ENCODE results near the gene THEMIS2. TPM values are rescaled to one million over a fixed set of nuclear protein-coding genes. Genes with fewer than 3 reads are reported as not detected.

Gene THEMIS2
- total RNA-seq, 1 experiment from 2014 or later = 5.7 TPM

GRCh38 chr1:27876341-27877114 is 4.2 kb downstream of the THEMIS2 start:
- no peak overlapping the region for H3K4me3 ChIP-seq (ENCODE audit: low read length)
- H3K27me3 ChIP-seq (ENCODE audit: low read length) = no peaks in the 10 kb centered on the region
- peak overlapping the region; percentile 86 for H3K27ac ChIP-seq (ENCODE audit: low read length)
- no peak overlapping the region for H3K9ac ChIP-seq (ENCODE audit: low read length)
- no peaks in the 10 kb centered on the region for H4K20me1 ChIP-seq (ENCODE audit: low read length)
- POLR2A ChIA-PET (ENCODE audit: unreplicated experiment) = no interaction called here
- intact Hi-C loops (cut with micrococcal nuclease) = no loop called here
- no peaks in the 10 kb centered on the region for H3K9me3 ChIP-seq (ENCODE audit: low read length)
- H3K79me2 ChIP-seq (ENCODE audit: low read length) = no peaks in the 10 kb centered on the region
- no peaks in the 10 kb centered on the region for H3F3A ChIP-seq (ENCODE audit: low read length, unreplicated experiment)
- BruUV-seq (replicated peaks) = no TSS peak
- peaks cover 12% of the 10 kb centered on the region for H3K4me1 ChIP-seq (ENCODE audit: insufficient read depth, low read length)
- no peak overlapping the region for H2AFZ ChIP-seq (ENCODE audit: low read length)
- CTCF ChIA-PET = no interaction called here
- H3K9me2 ChIP-seq (replicated peaks; ENCODE audit: low read length) = no peaks in the 10 kb centered on the region
- DNase-seq (no peak), ATAC-seq (no peak)
- no peak overlapping the region for H3K4me2 ChIP-seq (ENCODE audit: low read length)
- TF ChIP-seq EZH2 (IDR thresholded peaks at IDR 0.05; ENCODE audit: low read length, unreplicated experiment) (no peak), EZH2phosphoT487 (IDR thresholded peaks at IDR 0.05; ENCODE audit: borderline replicate concordance, low read length) (no peak), CTCF (conservative IDR thresholded peaks at IDR 0.05; ENCODE audit: low read depth, low read length) (no peak)
- H3K36me3 ChIP-seq (ENCODE audit: low read depth, low read length) = no peaks in the 10 kb centered on the region

GRCh38 chr1:27877115-27877416 is 4.7 kb downstream of the THEMIS2 start:
- no TSS peak for BruUV-seq (replicated peaks)
- no peak overlapping the region for H2AFZ ChIP-seq (ENCODE audit: low read length)
- TF ChIP-seq CTCF (conservative IDR thresholded peaks at IDR 0.05; ENCODE audit: low read depth, low read length) = no peak
- TF ChIP-seq EZH2 (IDR thresholded peaks at IDR 0.05; ENCODE audit: low read length, unreplicated experiment) = no peak
- TF ChIP-seq EZH2phosphoT487 (IDR thresholded peaks at IDR 0.05; ENCODE audit: borderline replicate concordance, low read length) = no peak
- H3K4me2 ChIP-seq (ENCODE audit: low read length) = no peak overlapping the region
- H3K9ac ChIP-seq (ENCODE audit: low read length) = no peak overlapping the region
- no peaks in the 10 kb centered on the region for H3K79me2 ChIP-seq (ENCODE audit: low read length)
- H3K27me3 ChIP-seq (ENCODE audit: low read length) = no peaks in the 10 kb centered on the region
- no peaks in the 10 kb centered on the region for H3K9me2 ChIP-seq (replicated peaks; ENCODE audit: low read length)
- POLR2A ChIA-PET (ENCODE audit: unreplicated experiment) = no interaction called here
- intact Hi-C loops (cut with micrococcal nuclease) = no loop called here
- CTCF ChIA-PET = no interaction called here
- peaks cover 12% of the 10 kb centered on the region for H3K4me1 ChIP-seq (ENCODE audit: insufficient read depth, low read length)
- H4K20me1 ChIP-seq (ENCODE audit: low read length) = no peaks in the 10 kb centered on the region
- no peaks in the 10 kb centered on the region for H3K36me3 ChIP-seq (ENCODE audit: low read depth, low read length)
- no peak for ATAC-seq
- H3K9me3 ChIP-seq (ENCODE audit: low read length) = no peaks in the 10 kb centered on the region
- H3K4me3 ChIP-seq (ENCODE audit: low read length) = no peak overlapping the region
- DNase-seq = no peak
- no peak overlapping the region for H3K27ac ChIP-seq (ENCODE audit: low read length)
- H3F3A ChIP-seq (ENCODE audit: low read length, unreplicated experiment) = no peaks in the 10 kb centered on the region

- intact Hi-C loops (cut with micrococcal nuclease) = no loop called here
- H3K79me2 ChIP-seq (ENCODE audit: low read length) = no peaks in the 10 kb centered on the region
- DNase-seq (no peak), ATAC-seq (no peak)
- H3K36me3 ChIP-seq (ENCODE audit: low read depth, low read length) = no peaks in the 10 kb centered on the region
- no TSS peak for BruUV-seq (replicated peaks)
- H4K20me1 ChIP-seq (ENCODE audit: low read length) = no peaks in the 10 kb centered on the region
- peaks cover 12% of the 10 kb centered on the region for H3K4me1 ChIP-seq (ENCODE audit: insufficient read depth, low read length)
- no peak overlapping the region for H3K4me2 ChIP-seq (ENCODE audit: low read length)
- TF ChIP-seq CTCF (conservative IDR thresholded peaks at IDR 0.05; ENCODE audit: low read depth, low read length) (no peak), EZH2phosphoT487 (IDR thresholded peaks at IDR 0.05; ENCODE audit: borderline replicate concordance, low read length) (no peak), EZH2 (IDR thresholded peaks at IDR 0.05; ENCODE audit: low read length, unreplicated experiment) (no peak)
- no peak overlapping the region for H3K27ac ChIP-seq (ENCODE audit: low read length)
- ChIA-PET POLR2A (ENCODE audit: unreplicated experiment) (no interaction called here), CTCF (no interaction called here)
- H3F3A ChIP-seq (ENCODE audit: low read length, unreplicated experiment) = no peaks in the 10 kb centered on the region
- no peaks in the 10 kb centered on the region for H3K9me2 ChIP-seq (replicated peaks; ENCODE audit: low read length)
- no peaks in the 10 kb centered on the region for H3K9me3 ChIP-seq (ENCODE audit: low read length)
- no peaks in the 10 kb centered on the region for H3K27me3 ChIP-seq (ENCODE audit: low read length)
- no peak overlapping the region for H3K9ac ChIP-seq (ENCODE audit: low read length)
- H3K4me3 ChIP-seq (ENCODE audit: low read length) = no peak overlapping the region
- H2AFZ ChIP-seq (ENCODE audit: low read length) = no peak overlapping the region
Measured at GRCh38 chr1:27878039-27878438, 5.7 kb downstream of the THEMIS2 start.

Data from PC-3 (cell line).